NCI-H128 (cell line): ENCODE measurements around the gene HIPK2.

Source experiments
- DNase-seq: peaks from one replicate; lab custom pipeline; 2025; ENCODE audit not compliant: unreplicated experiment; lab: John Stamatoyannopoulos, UW

The HIPK2 gene

DNA sequence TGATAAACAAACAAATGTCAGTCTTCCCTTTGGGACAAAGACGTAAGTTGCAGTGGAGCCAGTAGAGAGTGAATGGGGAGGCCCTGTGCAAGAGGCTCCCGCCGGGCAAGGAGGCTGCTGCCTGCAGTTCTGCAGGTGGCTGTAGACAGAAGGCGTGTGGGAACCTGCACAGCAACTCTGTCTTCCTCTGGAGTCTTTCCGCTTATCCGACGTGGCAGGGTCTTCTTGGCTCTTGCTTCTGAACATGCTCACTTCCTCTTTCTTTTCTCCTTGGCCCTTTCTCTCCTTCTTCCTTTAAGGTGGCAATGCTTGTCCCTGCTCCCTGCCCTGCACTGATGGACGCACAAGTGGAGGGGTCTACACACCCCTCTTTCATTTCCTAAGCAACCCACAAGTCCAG lies 122.5 kb downstream of the HIPK2 start:
- no peak for DNase-seq

DNA sequence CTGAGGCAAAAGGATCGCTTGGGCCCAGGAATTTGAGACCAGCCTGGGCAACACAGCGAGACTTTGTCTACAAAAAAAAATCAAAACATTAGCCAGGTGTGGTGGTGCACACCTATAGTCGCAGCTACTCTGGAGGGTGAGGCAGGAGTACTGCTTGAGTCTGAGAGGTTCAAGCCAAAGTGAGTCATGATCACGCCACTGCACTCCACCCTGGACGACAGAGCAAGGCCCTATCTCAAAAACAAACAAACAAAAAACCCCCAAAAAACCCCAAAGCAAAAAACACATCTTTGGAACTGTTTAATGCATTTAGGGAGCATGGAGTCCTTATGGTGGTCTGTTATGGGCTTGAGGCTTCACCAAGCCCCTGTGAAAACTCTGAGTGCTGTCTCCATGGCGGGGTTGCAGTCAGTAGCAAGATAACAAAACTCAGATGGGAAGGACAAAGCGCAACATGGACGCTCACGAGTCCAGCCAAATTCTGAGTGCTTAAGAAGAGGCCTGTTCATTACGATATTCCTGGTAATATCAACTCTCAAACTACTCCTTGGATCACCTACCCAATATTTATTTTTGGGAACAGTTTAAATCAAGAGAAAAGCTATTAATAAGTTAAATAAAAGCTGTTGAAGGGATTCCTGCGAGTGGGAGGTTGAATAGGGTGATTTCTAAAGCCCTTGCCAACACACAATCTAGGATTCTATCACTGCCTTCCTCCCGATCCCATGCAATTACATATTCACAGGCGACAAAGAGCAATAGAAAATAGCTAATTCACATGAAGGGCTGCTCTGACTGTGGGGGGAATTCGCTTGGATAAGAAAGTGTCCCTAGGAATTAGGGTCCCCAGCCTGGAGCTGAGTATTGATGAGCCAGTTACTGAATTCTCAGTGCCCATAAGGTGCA lies 123.3 kb downstream of the HIPK2 start:
- no peak for DNase-seq

DNA sequence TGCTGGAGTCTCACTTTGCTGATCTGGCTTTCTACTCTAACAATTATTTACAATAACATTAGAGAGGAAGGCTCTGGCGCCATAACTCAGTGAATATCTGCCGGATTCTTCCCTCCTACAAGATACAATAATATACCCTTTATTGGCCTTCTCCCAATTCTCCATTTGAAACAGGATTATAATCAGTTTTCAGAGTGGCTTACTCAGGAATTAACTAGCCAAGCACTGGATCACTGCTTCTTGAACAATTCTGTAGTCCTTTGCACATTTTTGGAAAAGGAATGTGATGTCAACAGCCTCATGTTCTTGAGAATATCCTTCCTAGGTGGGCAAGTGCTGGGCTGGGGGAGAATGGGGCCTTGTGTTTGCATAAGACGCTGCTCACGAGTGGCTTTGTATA lies 125.9 kb downstream of the HIPK2 start:
- DNase-seq: no peak

DNA sequence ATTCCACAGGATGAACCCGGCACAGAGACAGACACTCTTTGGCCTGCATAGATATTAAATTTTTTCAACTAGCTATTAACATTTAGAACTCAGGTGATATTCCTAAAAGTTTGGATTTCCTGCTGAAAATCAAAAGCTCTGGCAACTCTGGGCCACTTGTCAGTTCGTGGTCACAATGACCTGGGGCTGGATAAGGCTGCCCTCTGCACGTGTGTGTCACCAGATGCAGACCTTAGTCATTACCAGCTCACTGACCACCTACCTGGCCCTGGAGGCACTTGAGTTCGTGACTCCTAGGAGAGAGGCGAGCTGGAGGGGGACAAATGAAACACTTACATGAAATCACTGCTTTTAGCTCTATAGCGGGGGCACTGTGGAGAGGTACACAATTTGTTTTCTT lies 126.5 kb downstream of the HIPK2 start:
- DNase-seq: no peak

DNA sequence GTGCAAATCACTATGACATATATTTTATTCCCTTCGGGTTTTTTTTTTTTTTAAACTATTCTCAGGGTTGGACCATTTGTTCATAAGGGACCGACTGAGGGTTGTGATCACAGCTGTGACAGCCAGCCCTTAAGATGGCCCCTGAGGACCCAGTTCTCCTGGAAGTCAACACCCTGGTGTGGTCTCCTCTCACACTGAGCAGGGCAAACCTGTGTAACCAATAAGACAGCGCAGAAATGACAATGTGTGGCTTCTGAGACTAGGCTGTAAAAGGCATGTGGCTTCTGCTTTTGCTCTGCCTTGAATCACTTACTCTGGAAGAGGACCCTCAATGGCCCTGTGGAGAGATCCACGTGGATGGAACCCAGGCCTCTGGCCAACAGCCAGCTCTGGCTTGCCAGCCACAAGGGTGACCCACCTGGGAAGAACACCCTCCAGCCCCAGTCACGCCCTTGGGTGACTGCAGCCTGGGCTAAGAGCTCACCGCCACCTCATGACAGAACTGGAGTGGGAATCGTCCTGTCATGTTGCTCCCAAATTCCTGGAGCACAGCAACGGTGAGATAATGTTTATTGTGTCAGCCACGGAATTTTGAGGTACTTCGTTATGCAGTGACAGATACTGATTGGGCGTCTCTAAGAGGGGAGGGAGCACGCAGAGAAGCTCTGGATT lies 127.2 kb downstream of the HIPK2 start:
- no peak for DNase-seq

DNA sequence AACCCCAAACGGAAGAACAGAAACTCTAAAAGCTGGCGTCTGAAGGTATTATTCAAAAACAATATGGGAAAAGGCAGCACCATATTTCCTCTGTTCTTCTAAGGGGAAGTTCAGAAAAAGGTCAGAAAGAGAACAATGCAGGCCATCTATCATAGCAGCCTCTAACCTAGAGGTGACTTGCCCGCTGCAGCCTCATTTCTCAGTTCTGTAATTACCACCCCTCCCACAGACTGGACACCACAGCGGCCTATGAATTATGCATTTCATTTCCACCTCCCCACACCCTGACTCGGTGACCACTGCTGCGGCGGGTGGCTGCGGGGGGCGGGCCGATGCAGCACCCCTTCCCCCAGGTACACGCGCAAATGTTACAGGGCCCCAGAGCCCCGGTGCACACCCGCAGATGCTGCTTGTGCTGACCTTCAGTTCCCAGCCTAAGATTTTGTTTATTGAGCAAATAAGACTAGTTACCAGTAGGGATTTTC lies 128.8 kb downstream of the HIPK2 start:
- DNase-seq: no peak

DNA sequence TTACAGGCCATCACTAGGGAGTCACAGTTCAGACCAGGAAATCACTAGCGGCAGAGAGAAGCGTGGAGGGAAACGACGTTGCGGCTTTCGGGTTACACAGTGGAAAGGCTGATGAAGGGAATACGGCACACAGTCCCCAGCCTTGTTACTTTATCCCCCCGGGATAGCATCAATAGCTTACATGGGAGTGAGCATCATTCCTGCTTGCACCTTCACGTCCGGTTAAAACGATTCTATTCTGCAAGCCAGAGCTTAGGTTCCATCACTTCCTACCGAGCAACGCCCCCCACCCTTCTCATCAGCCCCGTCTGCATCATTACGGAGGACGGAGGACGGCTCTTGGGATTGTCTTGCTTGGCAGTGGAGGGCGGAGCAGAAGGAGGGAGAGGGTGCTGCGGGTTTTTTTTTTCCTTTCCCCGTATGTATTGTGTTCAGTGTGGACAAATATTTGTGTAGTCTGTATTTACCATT lies 129.4 kb downstream of the HIPK2 start:
- DNase-seq: no peak

DNA sequence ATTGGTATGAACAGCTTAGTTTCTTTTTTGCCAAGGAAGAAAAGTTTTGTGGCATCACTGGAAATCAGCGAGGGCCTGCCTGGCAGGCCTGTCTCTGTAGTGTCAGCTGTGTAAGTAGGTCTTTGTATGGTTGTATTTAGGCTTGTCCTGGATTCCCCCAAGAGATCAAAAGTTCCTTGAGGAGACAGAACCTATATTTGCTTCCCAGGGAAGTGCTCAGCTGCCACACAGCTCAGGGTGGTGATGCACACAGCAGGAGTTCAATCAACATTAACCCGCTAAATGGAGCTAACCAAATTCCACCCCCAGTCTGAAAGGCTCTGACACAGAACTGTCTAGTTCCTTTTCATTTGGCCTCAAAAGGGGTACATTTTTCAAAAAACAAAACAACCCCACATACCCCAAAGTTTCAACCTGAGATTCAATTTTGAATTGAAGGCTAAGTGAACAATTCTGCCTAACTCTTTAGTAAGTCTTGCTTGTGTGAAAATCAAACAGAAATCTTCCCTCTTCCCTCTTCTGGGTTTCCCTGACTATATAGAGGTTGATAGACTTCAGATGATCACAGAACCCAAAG lies 129.9 kb downstream of the HIPK2 start:
- DNase-seq: no peak

DNA sequence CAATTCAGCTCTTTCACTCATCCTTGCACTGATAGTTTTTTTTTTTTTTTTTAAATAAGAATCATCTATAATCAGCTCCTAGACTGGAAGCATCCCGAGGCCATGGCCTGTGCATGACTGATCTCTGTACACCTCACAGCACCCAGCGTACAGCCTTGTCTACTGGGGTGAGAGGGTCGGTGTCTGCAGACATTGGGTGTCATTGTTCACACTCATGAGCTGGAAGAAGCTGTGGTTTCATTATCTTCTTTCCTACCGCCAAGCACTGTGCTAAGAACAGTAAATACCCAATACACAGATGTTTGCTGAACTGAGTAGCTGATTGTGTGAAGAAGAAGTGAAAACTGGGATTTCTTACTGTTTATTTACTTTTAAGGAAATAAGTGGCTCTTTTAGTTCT lies 130.7 kb downstream of the HIPK2 start:
- DNase-seq: no peak

DNA sequence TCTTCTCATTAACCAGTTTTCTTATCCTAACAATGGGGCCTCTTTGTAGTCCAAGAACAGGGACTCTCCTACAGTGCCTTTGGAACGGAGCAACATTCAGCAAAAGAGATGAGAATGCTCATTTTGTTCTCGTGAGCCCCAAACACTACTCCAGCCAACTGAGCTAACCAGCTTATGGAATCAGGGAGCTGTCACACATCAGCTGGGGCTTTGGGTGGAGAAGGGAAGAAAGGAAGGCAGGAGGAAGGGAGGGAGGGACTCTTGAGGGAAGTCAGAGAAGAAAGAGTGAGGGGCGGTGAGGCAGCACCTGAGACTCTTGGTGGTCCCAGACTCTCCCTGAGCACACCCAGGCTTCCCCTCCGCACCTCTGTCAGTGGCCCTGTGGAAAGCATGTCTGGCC lies 131.2 kb downstream of the HIPK2 start:
- DNase-seq: no peak

DNA sequence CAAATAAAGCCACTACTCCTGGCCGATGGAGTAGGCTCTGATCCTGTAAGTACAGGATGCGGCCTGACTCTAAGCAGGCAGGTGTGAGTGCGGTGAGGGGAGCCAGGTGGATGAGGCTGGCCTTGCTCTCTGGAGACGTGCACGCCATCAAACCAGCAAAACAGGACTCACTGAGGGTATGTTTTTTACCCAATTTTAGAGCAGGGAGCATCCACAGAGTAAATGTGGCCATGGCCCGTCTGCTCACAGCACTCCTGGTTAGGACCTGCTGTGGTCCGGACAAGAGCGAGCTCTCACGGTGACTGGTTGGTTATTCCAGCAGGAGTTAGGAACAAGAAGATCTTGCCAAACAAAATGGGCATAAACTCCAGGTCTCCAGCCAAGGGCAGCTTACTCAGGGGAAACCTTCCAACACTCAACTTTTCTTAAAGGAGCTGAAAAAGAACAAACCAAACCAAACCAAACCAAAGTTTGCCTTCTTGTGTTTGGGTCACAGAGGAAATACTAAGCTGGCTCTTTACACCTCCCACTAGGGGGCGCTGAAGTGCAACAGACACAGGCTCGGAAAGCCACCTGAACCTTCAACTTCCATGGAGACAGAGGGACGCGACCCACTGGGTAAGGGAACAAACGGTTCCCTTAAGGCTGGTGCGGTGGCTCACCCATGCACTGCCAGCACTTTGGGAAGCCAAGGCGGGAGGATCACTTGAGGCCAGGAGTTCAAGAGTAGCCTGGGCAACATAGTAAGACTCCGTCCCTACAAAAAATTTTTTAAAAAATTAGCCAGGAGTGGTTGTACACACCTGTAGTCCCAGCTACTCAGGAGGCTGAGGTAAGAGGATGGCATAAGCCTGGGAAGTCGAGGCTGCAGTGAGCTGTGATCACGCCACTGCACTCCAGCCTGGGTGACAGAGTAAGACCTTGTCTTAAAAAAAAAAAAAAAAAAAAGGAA lies 131.9 kb downstream of the HIPK2 start:
- DNase-seq: peak; percentile 64

DNA sequence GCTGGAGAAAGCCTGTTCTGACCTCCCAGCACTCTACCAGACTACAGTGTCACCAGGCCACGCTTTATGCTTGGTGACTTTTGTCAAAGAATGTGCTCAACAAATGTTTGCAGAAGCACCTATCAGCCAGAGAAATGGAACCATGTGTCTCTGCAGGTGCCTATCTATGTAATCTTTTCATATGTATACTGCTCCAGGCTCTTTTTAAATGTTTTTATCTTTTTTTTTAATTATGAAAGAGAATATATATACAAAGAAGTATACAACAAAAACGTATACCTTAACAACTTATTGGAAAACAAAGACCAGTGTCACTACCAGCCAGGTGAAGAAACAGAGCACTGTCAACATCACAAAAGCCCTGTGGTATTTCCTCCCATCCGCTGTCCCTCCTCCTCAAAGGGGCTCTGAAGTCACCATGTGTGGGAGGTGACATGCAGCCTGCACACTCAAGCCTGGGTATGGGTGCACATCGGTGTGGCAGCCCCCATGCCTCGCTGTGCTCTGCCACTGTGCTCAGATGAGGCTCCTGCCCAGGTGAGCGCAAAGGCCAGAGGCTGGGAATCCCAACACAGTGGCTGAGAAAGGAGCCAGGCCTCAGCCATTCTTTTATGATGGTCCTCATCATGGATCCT lies 133.7 kb downstream of the HIPK2 start:
- DNase-seq: no peak

DNA sequence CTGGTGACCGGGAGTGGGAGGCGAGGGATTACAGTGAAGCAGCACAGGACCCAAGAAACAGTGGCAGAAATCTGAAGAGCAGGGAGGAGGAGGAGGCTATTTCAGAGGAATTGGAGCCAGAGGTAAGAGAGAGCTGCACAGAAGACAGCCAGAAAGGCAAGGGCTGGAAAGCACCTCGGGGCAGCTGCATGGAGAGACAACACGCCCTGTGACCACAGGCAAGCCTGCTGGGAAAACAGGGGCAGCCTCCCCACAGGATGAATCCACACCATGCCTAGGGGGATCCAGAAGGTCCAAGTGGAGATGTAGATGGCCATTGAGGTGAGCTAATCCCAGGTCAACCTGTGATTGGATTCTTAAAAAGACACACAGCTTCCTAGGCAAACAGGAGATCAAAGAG lies 135.5 kb downstream of the HIPK2 start:
- no peak for DNase-seq

DNA sequence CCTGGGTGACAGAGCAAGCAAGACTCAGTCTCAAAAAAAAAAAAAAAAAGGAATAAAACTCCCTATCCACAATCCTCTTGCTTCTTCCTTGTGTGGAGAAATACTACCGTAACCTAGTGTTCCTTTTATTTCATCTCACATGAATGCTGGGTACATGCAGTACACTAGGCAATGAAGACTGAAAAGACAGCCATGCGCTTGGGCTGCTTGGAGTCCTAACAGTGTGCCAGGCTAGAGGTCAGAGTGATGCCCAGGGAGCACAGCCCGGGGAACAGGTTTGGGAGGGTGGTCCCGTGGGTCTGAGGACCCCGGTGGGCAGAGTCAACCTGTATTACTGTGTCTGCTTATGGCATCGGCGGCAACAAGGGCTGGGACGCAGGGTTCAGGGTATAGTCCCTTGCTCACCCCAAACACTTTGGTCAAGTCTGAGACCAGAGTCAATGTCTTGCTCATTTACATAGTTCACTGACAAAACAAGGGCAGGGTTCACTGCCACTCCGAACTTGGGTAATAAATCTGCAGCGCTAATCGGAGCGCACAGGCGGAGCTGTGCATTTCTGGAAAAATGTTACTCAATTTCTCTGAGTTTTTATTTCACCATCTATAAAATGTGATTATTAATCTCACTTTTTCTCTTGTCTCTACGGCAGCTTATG lies 136.3 kb downstream of the HIPK2 start:
- no peak for DNase-seq

DNA sequence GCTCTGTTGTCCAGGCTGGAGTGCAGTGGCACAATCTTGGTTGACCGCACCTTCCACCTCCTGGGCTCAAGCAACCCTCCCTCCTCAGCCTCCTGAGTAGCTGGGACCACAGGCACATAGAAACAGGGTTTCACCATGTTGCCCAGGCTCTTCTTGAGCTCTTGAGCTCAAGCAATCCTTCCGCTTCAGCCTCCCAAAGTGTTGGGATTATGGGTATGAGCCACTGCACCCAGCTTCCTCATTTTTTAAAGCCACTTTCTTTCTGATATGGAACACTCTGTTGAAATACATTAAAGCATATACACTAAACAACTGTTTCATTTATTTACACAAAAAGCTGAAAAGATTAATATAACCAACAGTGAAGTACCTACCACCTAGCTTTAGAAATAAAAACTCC lies 137.1 kb downstream of the HIPK2 start:
- no peak for DNase-seq

DNA sequence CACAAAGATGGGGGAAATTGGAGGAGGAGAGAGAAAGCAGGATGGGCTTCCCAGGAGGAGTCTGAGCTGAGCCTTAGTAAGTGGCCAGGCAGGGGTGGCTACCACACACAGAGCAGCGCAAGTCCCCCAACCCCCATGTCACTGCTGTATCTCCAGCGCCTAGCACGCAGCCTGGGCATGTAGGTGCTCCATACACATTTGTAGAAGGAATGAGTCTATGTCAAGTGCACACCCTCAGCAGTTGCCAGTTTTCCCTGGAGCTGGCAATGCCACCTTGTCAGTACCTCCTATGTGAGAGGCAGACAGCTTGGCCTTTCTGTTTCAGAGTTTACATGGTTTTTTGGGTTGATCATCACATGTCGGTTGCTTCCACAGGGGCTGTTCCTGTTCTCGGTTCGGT lies 138.2 kb downstream of the HIPK2 start:
- DNase-seq: no peak

DNA sequence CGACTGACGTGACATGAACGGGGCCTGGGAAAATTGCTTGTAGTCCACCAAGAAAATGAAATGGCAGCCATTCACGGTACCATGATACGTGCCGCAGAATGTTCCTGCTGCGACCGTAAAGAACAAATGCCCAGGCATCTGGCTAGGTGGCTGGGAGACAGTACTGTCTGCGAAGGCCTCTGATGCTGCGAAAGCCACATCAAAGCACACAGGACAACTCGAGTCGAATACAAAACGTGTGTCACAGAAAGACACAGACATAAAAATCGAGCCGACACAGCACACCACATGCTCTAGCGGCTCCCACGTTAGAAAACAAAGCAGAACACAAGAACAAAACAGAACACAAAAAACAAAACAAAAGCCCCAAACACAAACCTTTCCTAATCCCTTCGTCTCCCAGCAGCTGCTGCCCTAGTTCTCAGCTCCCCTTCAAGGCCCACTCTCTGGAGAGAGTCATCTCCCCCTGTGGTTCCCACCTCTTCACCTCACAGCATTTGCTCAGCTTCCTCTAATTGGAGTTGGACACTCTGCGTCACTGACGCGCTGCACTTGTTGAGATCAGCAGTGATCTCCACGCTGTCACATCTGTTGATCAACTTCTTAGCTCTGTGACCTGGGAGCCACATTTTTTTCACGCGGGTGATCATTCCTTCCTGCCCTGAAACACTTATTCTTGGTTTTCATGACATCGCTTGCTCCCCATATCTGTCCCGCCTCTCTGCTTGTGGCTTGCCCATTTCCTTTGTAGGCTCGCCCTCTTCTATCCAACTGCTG lies 142.1 kb downstream of the HIPK2 start:
- DNase-seq: no peak

DNA sequence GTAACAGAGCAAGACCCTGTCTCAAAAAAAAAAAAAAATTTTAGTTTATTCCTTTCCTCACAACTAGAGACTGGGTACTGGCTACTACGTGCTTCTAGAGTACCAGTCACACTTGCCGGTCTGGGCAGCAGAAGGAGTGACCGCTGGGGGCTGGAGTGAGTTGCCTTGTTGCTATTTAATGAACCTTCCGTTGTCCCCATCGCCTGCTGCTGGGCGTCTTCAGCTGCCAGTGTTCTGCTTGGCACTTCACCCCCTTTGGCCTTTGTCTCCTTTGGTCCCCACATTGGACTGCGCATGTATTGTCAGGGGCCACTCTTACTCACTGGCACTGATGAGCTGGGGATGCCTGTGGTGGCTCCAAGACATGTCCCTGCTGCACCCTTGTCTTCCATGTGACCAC lies 143.7 kb downstream of the HIPK2 start:
- DNase-seq: no peak

DNA sequence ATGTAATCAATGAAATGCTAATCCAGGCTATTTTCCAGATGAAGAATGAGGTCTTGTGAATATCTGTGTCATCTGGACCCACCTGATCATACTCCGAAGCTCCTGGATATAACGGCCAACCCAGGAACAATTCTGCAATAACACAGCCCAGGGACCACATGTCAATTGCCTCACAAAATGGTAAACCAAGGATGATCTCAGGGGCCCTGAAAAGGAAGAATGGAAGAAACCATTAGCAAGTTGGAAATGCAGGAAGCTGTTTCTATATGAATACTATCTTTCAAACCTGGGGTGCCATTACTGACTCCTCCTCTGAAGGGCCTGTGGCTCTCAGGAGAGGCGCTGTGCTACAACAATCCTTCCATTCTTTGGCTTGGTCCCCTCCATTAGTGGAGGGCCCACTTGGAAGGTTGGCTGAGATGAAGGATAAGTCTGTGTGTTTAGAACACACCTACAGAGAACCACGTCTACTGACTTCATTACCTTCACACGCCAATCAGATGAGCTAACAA lies 146.2 kb downstream of the HIPK2 start:
- DNase-seq: no peak
